Uterus (tissue), 2 donors: ENCODE results near the gene CSGALNACT2.

Experiments used
- CTCF ChIP-seq, 4 experiments: fragments of 200-600 bp in 2 of 4; fragments of 450-650 bp in 2 of 4; sonication (generic) in 2 of 4; IDR thresholded peaks; one replicate each; pipeline ENCODE4 v1.5.1; 2016 to 2019; ENCODE audit warnings: antibody characterized with exemption in 4 of 4, mild to moderate bottlenecking in 2 of 4, moderate library complexity in 1 of 4
- POLR2A ChIP-seq, 2 donors: fragments of 450-650 bp; IDR thresholded peaks; one replicate each; pipeline ENCODE4 v1.6.1; 2016; ENCODE audit warnings: antibody characterized with exemption in 2 of 2, mild to moderate bottlenecking in 1 of 2, moderate library complexity in 1 of 2

- no peak for TF ChIP-seq CTCF (IDR thresholded peaks at IDR 0.05)
- TF ChIP-seq POLR2A (IDR thresholded peaks at IDR 0.05) = no peak
Measured at GRCh38 chr10:43109671-43110249, 28.5 kb upstream of the CSGALNACT2 start.
